HL-60 (cell line): Measurements from ENCODE around the gene ZNF766.
"Not testable (repeated sequence)": the region's sequence is repeated elsewhere in the genome, so short reads cannot be mapped to it uniquely, and the experiment has no call there.

Source experiments
- DNase-seq, 2 experiments: peaks; one replicate each; pipeline ENCODE4 v3.0.0-alpha.2; 2010 to 2020; ENCODE audit warnings: low read depth in 1 of 2, low spot score in 1 of 2
- H3K27ac ChIP-seq: fragments of 250-450 bp; sonication (Bioruptor Pico); replicated peaks from 2 replicates; pipeline ENCODE4 v1.5.1; 2020; ENCODE audit warnings: mild to moderate bottlenecking, moderate library complexity
- H3K27me3 ChIP-seq: fragments of 250-450 bp; sonication (Bioruptor Pico); 2 replicates; pipeline ENCODE4 v1.5.1; 2021; ENCODE audit warnings: mild to moderate bottlenecking, moderate library complexity; ENCODE audit not compliant: insufficient read depth, poor library complexity, severe bottlenecking
- H3K4me3 ChIP-seq: replicated peaks from 2 replicates; pipeline ENCODE4 v1.5.1; 2011; ENCODE audit warnings: mild to moderate bottlenecking, control low read depth, low read length; ENCODE audit not compliant: insufficient read depth
- GABPA ChIP-seq: IDR thresholded peaks from 2 replicates; pipeline ENCODE4 v1.6.1; 2012; ENCODE audit warnings: low read depth
- POLR2AphosphoS5 ChIP-seq: IDR thresholded peaks from 2 replicates; pipeline ENCODE4 v1.6.1; 2012; ENCODE audit warnings: low read depth
- SPI1 ChIP-seq: IDR thresholded peaks from 2 replicates; pipeline ENCODE4 v1.6.1; 2012; ENCODE audit warnings: low read depth, mild to moderate bottlenecking, borderline replicate concordance
- TF ChIP-seq, protein P1 (sequence below): IDR thresholded peaks from one replicate; pipeline ENCODE4 v1.5.1; 2011; ENCODE audit warnings: low read length, control low read depth, inconsistent platforms; ENCODE audit not compliant: insufficient read depth
- TF ChIP-seq, protein P2 (sequence below): IDR thresholded peaks from 2 replicates; pipeline ENCODE4 v1.6.1; 2012; ENCODE audit warnings: low read depth; ENCODE audit not compliant: insufficient replicate concordance

The ZNF766 gene

DNA sequence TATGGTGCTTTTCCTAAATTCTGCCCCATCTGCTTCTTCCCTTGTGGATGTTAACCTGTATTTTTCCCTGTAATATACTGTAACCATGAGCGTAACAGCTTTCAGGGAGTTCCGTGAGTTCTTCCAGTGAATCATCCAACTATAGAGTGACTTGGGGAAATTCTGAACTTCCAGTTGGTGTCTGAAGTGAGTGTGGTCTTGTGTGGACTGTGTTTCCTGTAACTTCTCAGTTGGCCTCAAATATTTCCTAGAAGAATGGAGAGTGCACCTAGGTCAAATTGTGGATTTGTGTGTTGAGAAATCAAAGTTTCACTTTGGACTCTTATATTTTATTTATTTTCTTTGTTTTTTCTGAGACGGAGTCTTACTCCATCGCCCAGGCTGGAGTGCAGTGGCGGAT, 11.0 kb upstream of the ZNF766 start:
- DNase-seq: no peak
- Histone ChIP-seq H3K27me3 (no peaks in the 10 kb centered on the region), H3K27ac (no peak overlapping the region), H3K4me3 (no peak overlapping the region)
- no peak for TF ChIP-seq GABPA
- TF ChIP-seq, protein P1, sequence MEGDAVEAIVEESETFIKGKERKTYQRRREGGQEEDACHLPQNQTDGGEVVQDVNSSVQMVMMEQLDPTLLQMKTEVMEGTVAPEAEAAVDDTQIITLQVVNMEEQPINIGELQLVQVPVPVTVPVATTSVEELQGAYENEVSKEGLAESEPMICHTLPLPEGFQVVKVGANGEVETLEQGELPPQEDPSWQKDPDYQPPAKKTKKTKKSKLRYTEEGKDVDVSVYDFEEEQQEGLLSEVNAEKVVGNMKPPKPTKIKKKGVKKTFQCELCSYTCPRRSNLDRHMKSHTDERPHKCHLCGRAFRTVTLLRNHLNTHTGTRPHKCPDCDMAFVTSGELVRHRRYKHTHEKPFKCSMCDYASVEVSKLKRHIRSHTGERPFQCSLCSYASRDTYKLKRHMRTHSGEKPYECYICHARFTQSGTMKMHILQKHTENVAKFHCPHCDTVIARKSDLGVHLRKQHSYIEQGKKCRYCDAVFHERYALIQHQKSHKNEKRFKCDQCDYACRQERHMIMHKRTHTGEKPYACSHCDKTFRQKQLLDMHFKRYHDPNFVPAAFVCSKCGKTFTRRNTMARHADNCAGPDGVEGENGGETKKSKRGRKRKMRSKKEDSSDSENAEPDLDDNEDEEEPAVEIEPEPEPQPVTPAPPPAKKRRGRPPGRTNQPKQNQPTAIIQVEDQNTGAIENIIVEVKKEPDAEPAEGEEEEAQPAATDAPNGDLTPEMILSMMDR: no peak
- no peak for TF ChIP-seq SPI1
- TF ChIP-seq, protein P2, sequence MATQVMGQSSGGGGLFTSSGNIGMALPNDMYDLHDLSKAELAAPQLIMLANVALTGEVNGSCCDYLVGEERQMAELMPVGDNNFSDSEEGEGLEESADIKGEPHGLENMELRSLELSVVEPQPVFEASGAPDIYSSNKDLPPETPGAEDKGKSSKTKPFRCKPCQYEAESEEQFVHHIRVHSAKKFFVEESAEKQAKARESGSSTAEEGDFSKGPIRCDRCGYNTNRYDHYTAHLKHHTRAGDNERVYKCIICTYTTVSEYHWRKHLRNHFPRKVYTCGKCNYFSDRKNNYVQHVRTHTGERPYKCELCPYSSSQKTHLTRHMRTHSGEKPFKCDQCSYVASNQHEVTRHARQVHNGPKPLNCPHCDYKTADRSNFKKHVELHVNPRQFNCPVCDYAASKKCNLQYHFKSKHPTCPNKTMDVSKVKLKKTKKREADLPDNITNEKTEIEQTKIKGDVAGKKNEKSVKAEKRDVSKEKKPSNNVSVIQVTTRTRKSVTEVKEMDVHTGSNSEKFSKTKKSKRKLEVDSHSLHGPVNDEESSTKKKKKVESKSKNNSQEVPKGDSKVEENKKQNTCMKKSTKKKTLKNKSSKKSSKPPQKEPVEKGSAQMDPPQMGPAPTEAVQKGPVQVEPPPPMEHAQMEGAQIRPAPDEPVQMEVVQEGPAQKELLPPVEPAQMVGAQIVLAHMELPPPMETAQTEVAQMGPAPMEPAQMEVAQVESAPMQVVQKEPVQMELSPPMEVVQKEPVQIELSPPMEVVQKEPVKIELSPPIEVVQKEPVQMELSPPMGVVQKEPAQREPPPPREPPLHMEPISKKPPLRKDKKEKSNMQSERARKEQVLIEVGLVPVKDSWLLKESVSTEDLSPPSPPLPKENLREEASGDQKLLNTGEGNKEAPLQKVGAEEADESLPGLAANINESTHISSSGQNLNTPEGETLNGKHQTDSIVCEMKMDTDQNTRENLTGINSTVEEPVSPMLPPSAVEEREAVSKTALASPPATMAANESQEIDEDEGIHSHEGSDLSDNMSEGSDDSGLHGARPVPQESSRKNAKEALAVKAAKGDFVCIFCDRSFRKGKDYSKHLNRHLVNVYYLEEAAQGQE: no peak
- TF ChIP-seq POLR2AphosphoS5: no peak

DNA sequence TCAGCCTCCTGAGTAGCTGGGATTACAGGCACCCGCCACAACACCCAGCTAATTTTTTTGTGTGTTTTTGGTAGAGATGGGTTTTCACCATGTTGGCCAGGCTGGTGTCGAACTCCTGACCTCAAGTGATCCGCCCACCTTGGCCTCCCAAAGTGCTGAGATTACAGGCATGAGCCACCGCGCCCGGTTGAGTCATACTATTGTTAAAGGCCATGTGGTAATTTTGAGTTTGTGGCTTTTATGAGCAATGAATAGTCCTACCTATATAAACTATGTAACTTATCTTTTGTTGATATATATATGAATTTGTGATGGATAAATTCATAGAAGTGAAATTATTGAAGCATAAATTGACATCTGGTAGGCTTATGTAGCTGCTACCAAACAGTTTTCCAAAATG, 3.8 kb upstream of the ZNF766 start:
- H3K4me3 ChIP-seq, H3K27ac ChIP-seq, H3K27me3 ChIP-seq, DNase-seq: not testable (repeated sequence)

DNA sequence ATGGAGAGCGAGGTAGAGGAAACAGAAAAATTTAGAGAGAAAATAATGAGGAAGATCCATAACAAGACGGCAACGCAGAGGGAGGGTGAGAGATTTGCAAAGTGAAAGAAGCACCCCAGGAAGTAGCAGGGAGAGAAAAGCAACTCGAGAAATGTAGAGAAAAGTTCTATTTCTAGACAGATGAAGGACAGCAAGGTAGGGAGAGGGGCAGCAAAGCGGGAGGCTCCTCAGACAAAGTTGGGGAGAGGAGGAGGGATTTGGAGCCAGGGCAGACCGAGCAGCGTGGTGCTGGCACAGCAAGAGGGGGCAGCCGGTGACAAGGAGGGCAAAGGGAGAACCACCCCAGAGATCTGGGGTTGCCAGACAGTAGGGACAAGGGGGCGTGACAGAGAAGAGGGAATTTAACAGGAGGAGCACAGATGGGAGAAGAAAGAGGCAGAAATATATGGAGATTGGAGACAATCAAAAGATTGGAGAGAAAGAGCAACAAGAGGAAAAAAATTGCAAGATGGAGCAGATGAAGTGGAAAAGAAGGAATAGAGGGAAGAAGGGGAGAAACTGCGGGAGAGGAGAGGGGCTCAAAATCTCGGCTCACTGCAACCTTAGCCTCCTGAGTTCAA, 989 bp downstream of the ZNF766 start:
- H3K4me3 ChIP-seq: peak overlapping the region; percentile 79
- no peaks in the 10 kb centered on the region for H3K27me3 ChIP-seq
- TF ChIP-seq SPI1 (no peak), POLR2AphosphoS5 (no peak), GABPA (no peak)
- TF ChIP-seq, protein P2: no peak
- peak; percentile 24 to 29 for DNase-seq
- H3K27ac ChIP-seq: peak overlapping the region; percentile 97

DNA sequence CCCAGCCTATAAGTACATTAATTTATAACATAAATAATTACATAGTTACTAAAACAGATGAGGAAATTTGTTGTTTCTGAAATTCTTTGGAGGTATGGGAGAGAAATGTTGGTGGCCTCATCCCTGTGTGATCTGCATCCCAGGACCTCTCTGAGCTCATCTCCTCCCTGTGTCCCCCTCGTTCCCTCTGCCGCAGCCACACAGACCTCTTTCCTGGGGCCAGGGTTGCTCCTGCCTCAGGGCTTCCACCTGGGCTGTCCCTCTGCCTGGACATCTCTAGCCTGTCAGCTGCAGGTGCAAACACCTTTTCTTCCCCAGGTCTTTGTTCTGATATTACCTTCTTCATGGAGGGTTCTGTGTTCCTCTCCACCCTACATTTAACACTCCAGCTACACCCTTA, 3.9 kb downstream of the ZNF766 start:
- no peak for TF ChIP-seq GABPA
- TF ChIP-seq, protein P2: no peak
- TF ChIP-seq POLR2AphosphoS5: no peak
- TF ChIP-seq SPI1: no peak
- TF ChIP-seq, protein P1: no peak
- no peak overlapping the region for H3K27ac ChIP-seq
- H3K4me3 ChIP-seq: no peak overlapping the region
- DNase-seq: no peak
- no peaks in the 10 kb centered on the region for H3K27me3 ChIP-seq
